Superior temporal gyrus (tissue), 1 donor: Measurements from ENCODE around the gene HIGD1B.

Experiments used
- DNase-seq: peaks from one replicate; pipeline ENCODE4 v3.0.0-alpha.2; 2016; ENCODE audit errors: extremely low spot score

Gene HIGD1B

DNA sequence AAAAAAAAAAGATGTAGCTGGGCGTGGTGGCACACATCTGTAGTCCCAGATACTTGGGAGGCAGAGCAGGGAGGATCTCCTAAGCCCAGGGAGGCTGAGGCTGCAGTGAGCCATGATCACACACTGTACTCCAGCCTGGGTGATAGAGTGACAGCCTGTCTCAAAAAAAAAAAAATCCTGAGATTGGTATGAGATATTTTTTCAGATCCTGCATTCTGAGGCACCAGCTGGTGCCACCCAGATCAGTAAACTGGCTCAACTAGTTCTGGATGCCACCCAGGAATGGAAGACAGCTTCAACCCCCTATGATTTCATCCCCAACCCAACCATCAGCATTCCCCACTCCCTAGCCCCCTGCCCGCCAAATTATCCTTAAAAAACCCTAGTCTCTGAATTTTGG is 10.5 kb upstream of the HIGD1B start:
- DNase-seq: no peak

DNA sequence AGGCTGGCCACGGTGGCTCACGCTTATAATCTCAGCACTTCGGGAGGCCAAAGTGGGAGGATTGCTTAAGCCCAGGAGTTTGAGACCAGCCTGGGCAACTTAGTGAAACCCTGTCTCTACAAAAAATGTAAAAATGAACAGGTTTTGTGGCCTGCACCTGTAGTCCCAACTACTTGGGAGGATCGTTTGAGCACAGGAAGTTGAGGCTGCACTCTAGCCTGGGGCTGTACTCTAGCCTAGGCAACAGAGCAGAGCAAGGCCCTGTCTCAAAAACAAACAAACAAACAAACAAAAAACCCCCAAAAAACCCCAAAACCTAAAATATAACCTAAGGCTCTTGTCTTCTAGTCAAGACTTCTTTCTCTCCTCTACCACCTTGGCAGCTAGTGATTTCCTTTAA is 7.4 kb upstream of the HIGD1B start:
- DNase-seq: no peak

DNA sequence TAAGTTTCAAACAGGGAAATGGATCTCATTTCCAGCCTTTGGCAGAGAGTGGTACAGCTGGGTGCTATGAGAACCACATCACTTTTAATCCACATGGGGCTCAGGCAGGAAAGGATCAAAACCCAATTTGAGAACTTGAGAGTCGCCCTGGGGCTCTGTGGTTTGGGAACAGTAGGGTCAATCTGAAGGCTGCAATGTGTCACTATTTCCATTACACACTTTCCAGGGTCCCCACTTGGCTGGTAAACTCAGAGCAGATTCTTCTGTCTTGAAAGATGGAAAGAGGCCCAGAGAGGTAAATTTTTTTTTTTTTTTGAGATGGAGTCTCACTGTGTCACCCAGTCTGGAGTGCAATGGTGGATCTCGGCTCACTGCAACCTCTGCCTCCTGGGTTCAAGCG is 6.7 kb upstream of the HIGD1B start:
- DNase-seq: no peak

DNA sequence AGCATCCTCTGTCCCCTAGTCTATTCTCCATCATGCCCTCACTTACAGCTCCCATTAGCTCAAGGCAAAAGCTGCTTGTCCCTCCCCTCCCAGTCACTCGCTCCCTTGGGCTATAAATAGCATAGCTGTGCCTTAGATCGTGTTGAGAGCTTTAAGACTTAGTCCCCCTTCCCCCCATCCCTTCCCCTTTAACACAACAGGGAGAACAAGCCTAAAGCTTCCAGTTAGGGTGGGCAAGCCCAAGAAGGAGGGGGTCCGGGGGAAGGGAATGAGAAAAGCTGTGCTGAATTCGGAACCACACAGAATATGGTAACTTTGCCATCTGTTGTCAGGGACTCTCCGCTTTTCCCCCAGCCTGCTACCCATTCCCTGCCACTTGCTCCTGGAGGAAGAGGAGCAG is 4.9 kb upstream of the HIGD1B start:
- DNase-seq: no peak

DNA sequence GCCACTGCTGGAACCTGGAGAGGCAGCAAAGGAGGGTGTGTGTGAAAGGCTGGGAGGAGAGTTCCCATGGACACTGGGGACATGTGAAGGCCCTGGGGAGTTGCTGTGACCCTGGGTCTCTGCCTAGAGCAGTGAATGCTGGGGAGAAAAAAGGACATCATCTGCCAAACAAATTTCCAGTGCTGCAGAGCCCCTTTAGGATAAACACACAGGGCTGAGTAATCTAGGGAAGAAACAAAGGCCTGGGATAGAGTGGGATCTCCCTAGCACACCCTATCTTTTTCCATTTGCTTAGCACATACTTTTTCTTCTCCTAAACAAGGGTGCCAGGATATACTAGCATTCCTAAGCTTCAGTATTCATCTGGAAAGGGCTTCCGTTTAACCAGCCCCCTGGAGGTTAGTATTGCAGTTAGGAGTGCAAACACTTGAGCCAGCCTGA is 3.3 kb upstream of the HIGD1B start:
- DNase-seq: no peak

DNA sequence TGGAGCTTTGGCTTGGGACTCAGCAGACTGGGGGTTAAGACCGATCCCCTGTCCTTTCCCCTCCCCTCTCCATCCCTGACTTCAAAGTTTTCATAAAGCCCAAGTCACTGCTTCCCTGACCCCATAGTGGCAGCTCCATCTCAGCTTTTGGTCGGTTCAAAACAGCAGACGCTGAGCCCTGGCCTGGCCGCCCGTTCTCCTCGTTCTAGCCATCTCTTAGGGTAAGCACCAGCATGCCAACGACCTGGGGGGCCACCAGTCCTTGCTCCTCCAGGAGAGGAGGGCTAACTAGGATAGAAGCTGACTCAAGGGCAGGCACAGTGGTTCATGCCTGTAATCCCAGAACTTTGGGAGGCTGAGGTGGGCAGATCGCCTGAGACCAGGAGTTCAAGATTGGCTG is 1.5 kb upstream of the HIGD1B start:
- no peak for DNase-seq

GRCh38 chr17:44848257-44848795 is 643 bp downstream of the HIGD1B start:
- no peak for DNase-seq

DNA sequence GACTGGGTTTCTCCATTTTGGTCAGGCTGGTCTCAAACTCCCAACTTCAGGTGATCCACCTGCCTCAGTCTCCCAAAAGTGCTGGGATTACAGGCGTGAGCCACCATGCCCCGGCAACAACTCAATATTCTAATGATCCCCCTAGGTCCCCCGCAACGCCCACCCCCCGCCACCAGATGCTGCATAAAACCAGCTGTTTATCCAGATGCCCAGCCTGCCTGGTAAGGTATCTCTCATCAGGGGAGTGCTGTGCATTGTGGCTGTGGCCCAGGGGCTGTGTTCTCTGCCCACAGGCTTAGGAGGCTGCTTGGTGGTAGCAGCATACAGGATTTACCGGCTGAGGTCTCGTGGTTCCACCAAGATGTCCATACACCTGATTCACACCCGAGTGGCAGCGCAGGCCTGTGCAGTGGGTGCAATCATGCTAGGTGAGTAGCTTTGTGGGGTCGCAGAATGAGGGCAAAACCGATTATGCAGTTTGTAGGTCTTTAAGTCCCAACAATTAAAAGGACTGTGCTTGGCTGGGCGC is 1.3 kb downstream of the HIGD1B start:
- no peak for DNase-seq

GRCh38 chr17:44850025-44850424 is 2.3 kb downstream of the HIGD1B start:
- DNase-seq: no peak

DNA sequence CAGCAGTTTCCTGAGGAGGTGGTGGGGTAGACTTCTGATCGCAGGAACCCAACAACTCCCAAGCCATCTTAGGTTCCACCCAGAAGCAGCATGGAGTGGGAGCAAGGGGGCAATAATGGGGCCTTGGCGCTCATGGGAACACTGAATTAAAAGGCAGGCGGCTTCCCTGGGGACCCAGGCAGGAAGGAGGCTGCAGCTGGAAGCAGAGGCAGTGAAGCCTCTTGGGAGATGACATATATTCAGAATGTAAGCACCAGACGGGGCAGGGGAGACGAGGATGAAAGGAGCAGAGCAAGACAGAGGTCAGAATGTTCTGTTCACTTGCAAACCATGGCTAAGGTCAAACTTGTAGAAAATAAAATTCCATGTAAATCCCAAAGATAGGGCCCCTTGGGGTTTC is 2.9 kb downstream of the HIGD1B start:
- no peak for DNase-seq

DNA sequence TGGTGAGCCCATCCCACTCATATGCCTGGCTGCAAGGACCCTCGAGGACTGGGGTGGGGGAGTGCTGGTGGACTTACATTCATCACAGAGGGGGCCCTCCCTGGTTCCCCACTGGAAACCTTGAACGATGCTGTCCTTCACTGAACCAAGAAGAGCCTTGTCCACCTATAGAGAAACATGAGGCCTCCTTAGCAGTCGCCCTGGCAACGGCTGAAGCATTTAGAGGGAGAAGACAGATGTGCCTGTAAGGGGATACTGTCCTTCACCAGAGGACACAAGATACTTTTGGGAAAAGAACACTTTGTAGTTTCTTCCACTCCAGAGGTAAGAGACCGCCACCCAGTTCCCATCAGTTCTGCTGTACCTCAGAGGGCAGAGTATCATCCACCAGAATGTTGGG is 6.5 kb downstream of the HIGD1B start:
- no peak for DNase-seq

GRCh38 chr17:44859701-44860100 is 12.0 kb downstream of the HIGD1B start:
- no peak for DNase-seq

- no peak for DNase-seq
These were observed 14.7 kb downstream of the HIGD1B start for GRCh38 chr17:44862278-44862914.

- no peak for DNase-seq
These were observed 15.6 kb downstream of the HIGD1B start for GRCh38 chr17:44863061-44863918.

- DNase-seq: no peak
These were observed 17.1 kb downstream of the HIGD1B start for GRCh38 chr17:44864831-44865230.

- DNase-seq: peak; percentile 87
These were observed 17.6 kb downstream of the HIGD1B start for GRCh38 chr17:44865231-44865660.

- DNase-seq: no peak
These were observed 18.2 kb downstream of the HIGD1B start for GRCh38 chr17:44865931-44866330.

- no peak for DNase-seq
These were observed 20.2 kb downstream of the HIGD1B start for GRCh38 chr17:44867841-44868240.

GRCh38 chr17:44871556-44871955 is 23.9 kb downstream of the HIGD1B start:
- peak; percentile 36 for DNase-seq

- peak; percentile 45 for DNase-seq
These were observed 24.6 kb downstream of the HIGD1B start for GRCh38 chr17:44872131-44872768.

GRCh38 chr17:44875761-44876160 is 28.1 kb downstream of the HIGD1B start:
- no peak for DNase-seq

DNA sequence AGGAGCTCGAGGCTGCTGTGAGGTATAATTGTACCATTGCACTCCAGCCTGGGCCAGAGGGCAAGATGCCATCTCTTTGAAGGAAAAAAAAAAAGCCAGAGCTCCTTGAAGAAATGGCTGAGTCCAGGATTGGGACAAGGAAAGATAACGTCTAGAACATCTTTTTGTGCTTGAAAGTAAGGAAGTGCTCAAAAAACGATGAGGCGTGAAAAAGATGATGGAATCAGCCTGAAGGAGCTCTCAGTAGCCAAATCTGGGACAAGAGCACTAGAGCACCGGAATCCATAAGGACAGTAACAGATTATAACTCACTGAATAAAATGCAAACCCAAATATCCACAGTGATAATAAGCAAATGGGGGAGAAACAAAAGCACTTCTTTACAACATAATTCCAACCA is 29.4 kb downstream of the HIGD1B start:
- no peak for DNase-seq
